ENCODE results near the gene UBE2A.

UBE2A gene

GRCh38 chrX:119574394-119575266 is at the start of gene UBE2A:
TSS of gene UBE2A (plus strand) at chrX:119574563. CDS start at chrX:119574712, 149 bp downstream.
- no peaks in the 10 kb centered on the region for H3K27me3 Mint-ChIP-seq
- no peaks in the 10 kb centered on the region for H3K36me3 Mint-ChIP-seq
- H3K27ac Mint-ChIP-seq: peak within 1 kb of the TSS; percentile 93
- no peaks in the 10 kb centered on the region for H3K9me3 Mint-ChIP-seq
- DNase-seq (ENCODE audit: low spot score in 2 of 2): peak; percentile 74 to 85
- peaks cover 13% of the 10 kb centered on the region for H3K4me1 Mint-ChIP-seq
- peak within 1 kb of the TSS; percentile 98 for H3K4me3 Mint-ChIP-seq
- peak; percentile 87 for ATAC-seq (ENCODE audit: low read depth)

- peaks cover 8% of the 10 kb centered on the region for H3K36me3 Mint-ChIP-seq
- DNase-seq (ENCODE audit: low spot score in 2 of 2) (peak in 1 of 2 donors; percentile 0), ATAC-seq (ENCODE audit: low read depth) (peak; percentile 90)
- H3K9me3 Mint-ChIP-seq: peaks cover 3% of the 10 kb centered on the region
- peaks cover 14% of the 10 kb centered on the region for H3K4me1 Mint-ChIP-seq
- peak overlapping the region; percentile 67 for H3K27ac Mint-ChIP-seq
- no peaks in the 10 kb centered on the region for H3K27me3 Mint-ChIP-seq
- peak overlapping the region; percentile 56 for H3K4me3 Mint-ChIP-seq
Observed at GRCh38 chrX:119529345-119530276, 44.8 kb upstream of the UBE2A start.

- Mint-ChIP-seq H3K27ac (no peak overlapping the region), H3K4me1 (peaks cover 3% of the 10 kb centered on the region), H3K4me3 (no peak overlapping the region), H3K27me3 (no peaks in the 10 kb centered on the region), H3K9me3 (no peaks in the 10 kb centered on the region), H3K36me3 (peaks cover 14% of the 10 kb centered on the region)
- ATAC-seq (ENCODE audit: low read depth) (no peak), DNase-seq (ENCODE audit: low spot score in 2 of 2) (no peak)
Observed at GRCh38 chrX:119537487-119537886, 36.9 kb upstream of the UBE2A start.

- H3K27ac Mint-ChIP-seq: no peak overlapping the region
- H3K27me3 Mint-ChIP-seq: no peaks in the 10 kb centered on the region
- peaks cover 11% of the 10 kb centered on the region for H3K36me3 Mint-ChIP-seq
- H3K4me1 Mint-ChIP-seq: no peaks in the 10 kb centered on the region
- no peaks in the 10 kb centered on the region for H3K9me3 Mint-ChIP-seq
- no peak overlapping the region for H3K4me3 Mint-ChIP-seq
- DNase-seq (ENCODE audit: low spot score in 2 of 2): no peak
- no peak for ATAC-seq (ENCODE audit: low read depth)
Observed at GRCh38 chrX:119539872-119540271, 34.5 kb upstream of the UBE2A start.

- ATAC-seq (ENCODE audit: low read depth) (no peak), DNase-seq (ENCODE audit: low spot score in 2 of 2) (no peak)
- no peak overlapping the region for H3K4me3 Mint-ChIP-seq
- peaks cover 11% of the 10 kb centered on the region for H3K36me3 Mint-ChIP-seq
- H3K27ac Mint-ChIP-seq: no peak overlapping the region
- no peaks in the 10 kb centered on the region for H3K27me3 Mint-ChIP-seq
- H3K9me3 Mint-ChIP-seq: no peaks in the 10 kb centered on the region
- H3K4me1 Mint-ChIP-seq: no peaks in the 10 kb centered on the region
Observed at GRCh38 chrX:119541188-119541587, 33.2 kb upstream of the UBE2A start.

GRCh38 chrX:119549327-119550016 is 24.9 kb upstream of the UBE2A start:
- Mint-ChIP-seq H3K27me3 (no peaks in the 10 kb centered on the region), H3K4me1 (peaks cover 12% of the 10 kb centered on the region), H3K36me3 (no peaks in the 10 kb centered on the region), H3K9me3 (no peaks in the 10 kb centered on the region), H3K4me3 (peak overlapping the region; percentile 67), H3K27ac (peak overlapping the region; percentile 88)
- ATAC-seq (ENCODE audit: low read depth) (peak; percentile 93), DNase-seq (ENCODE audit: low spot score in 2 of 2) (peak in 1 of 2 donors; percentile 1)

- H3K36me3 Mint-ChIP-seq: peaks cover 6% of the 10 kb centered on the region
- H3K4me1 Mint-ChIP-seq: peaks cover 14% of the 10 kb centered on the region
- no peak overlapping the region for H3K4me3 Mint-ChIP-seq
- H3K27ac Mint-ChIP-seq: peak overlapping the region; percentile 8
- DNase-seq (ENCODE audit: low spot score in 2 of 2) (no peak), ATAC-seq (ENCODE audit: low read depth) (no peak)
- no peaks in the 10 kb centered on the region for H3K27me3 Mint-ChIP-seq
- no peaks in the 10 kb centered on the region for H3K9me3 Mint-ChIP-seq
Observed at GRCh38 chrX:119552508-119552907, 21.9 kb upstream of the UBE2A start.

GRCh38 chrX:119565107-119565663 is 9.2 kb upstream of the UBE2A start, which contains the start of gene STEEP1:
TSS of gene STEEP1 (minus strand) at chrX:119565409. CDS start at chrX:119565355, 54 bp downstream.
- Mint-ChIP-seq H3K27me3 (no peaks in the 10 kb centered on the region), H3K9me3 (no peaks in the 10 kb centered on the region), H3K4me3 (peak within 1 kb of the TSS; percentile 92), H3K36me3 (peaks cover 4% of the 10 kb centered on the region), H3K27ac (peak within 1 kb of the TSS; percentile 92), H3K4me1 (peaks cover 13% of the 10 kb centered on the region)
- peak; percentile 68 to 71 for DNase-seq (ENCODE audit: low spot score in 2 of 2)
- ATAC-seq (ENCODE audit: low read depth): peak; percentile 99

GRCh38 chrX:119570351-119570835 is 4.0 kb upstream of the UBE2A start:
- H3K27me3 Mint-ChIP-seq: no peaks in the 10 kb centered on the region
- H3K36me3 Mint-ChIP-seq: no peaks in the 10 kb centered on the region
- no peak for ATAC-seq (ENCODE audit: low read depth)
- H3K4me3 Mint-ChIP-seq: no peak overlapping the region
- H3K4me1 Mint-ChIP-seq: peaks cover 4% of the 10 kb centered on the region
- H3K9me3 Mint-ChIP-seq: no peaks in the 10 kb centered on the region
- DNase-seq (ENCODE audit: low spot score in 2 of 2): no peak
- H3K27ac Mint-ChIP-seq: no peak overlapping the region

GRCh38 chrX:119573222-119573621 is 1.1 kb upstream of the UBE2A start:
- peak overlapping the region; percentile 12 for H3K27ac Mint-ChIP-seq
- H3K27me3 Mint-ChIP-seq: no peaks in the 10 kb centered on the region
- no peak for ATAC-seq (ENCODE audit: low read depth)
- H3K9me3 Mint-ChIP-seq: no peaks in the 10 kb centered on the region
- peaks cover 6% of the 10 kb centered on the region for H3K4me1 Mint-ChIP-seq
- no peaks in the 10 kb centered on the region for H3K36me3 Mint-ChIP-seq
- no peak for DNase-seq (ENCODE audit: low spot score in 2 of 2)
- no peak overlapping the region for H3K4me3 Mint-ChIP-seq

GRCh38 chrX:119573840-119574393 is 446 bp upstream of the UBE2A start:
- DNase-seq (ENCODE audit: low spot score in 2 of 2) (no peak), ATAC-seq (ENCODE audit: low read depth) (peak; percentile 7)
- H3K27me3 Mint-ChIP-seq: no peaks in the 10 kb centered on the region
- H3K27ac Mint-ChIP-seq: peak overlapping the region; percentile 93
- H3K4me3 Mint-ChIP-seq: peak overlapping the region; percentile 98
- H3K9me3 Mint-ChIP-seq: no peaks in the 10 kb centered on the region
- no peaks in the 10 kb centered on the region for H3K36me3 Mint-ChIP-seq
- peaks cover 8% of the 10 kb centered on the region for H3K4me1 Mint-ChIP-seq

GRCh38 chrX:119579414-119579813 is 5.1 kb downstream of the UBE2A start:
- Mint-ChIP-seq H3K27me3 (no peaks in the 10 kb centered on the region), H3K27ac (peak overlapping the region; percentile 53), H3K4me1 (peaks cover 11% of the 10 kb centered on the region), H3K4me3 (no peak overlapping the region), H3K9me3 (no peaks in the 10 kb centered on the region), H3K36me3 (peaks cover 2% of the 10 kb centered on the region)
- ATAC-seq (ENCODE audit: low read depth) (peak; percentile 79), DNase-seq (ENCODE audit: low spot score in 2 of 2) (peak in 1 of 2 donors; percentile 16)

Data from memory B cell (primary cell).